PC-9 (cell line): ENCODE data around the gene TMEM233. TPM values are rescaled to one million over a fixed set of nuclear protein-coding genes. Genes with fewer than 3 reads are reported as not detected.

Experiments used
- BruUV-seq: library from RNA; stranded (reverse); fragments of 400-500 nt; replicated peaks from 2 replicates; lab custom pipeline; 2021; lab: Mats Ljungman, UMichigan
- CTCF ChIA-PET: fragments of 300-600 bp; sonication (Branson Sonifier 250); formaldehyde crosslinking; loops from one replicate; lab custom pipeline; 2022; ENCODE audit warnings: antibody characterized with exemption; lab: Charles Lee
- POLR2A ChIA-PET: fragments of 300-600 bp; sonication (Branson Sonifier 250); formaldehyde crosslinking; loops from one replicate; lab custom pipeline; 2022; ENCODE audit warnings: antibody characterized with exemption; ENCODE audit not compliant: unreplicated experiment; lab: Charles Lee
- DNase-seq, 2 experiments: peaks; one replicate each; pipeline versions ENCODE4 v3.0.0 to v3.0.0-alpha.2; 2015 to 2022; ENCODE audit warnings: mixed read lengths in 1 of 2
- H2AFZ ChIP-seq: fragments of 200-600 bp; sonication (generic); 2 replicates; pipeline ENCODE4 v1.8.1; 2017; ENCODE audit warnings: antibody characterized with exemption
- H3F3A ChIP-seq: fragments of 200-600 bp; sonication (generic); 2 replicates; pipeline ENCODE4 v1.8.1; 2017; ENCODE audit warnings: antibody characterized with exemption, mild to moderate bottlenecking, low read depth; ENCODE audit not compliant: insufficient read depth
- H3K27ac ChIP-seq: fragments of 200-600 bp; sonication (generic); 2 replicates; pipeline ENCODE4 v1.6.1; 2016; ENCODE audit warnings: mixed run types
- H3K27me3 ChIP-seq: fragments of 200-600 bp; sonication (generic); 2 replicates; pipeline ENCODE4 v1.6.1; 2016; ENCODE audit warnings: low read depth, mixed run types; ENCODE audit not compliant: insufficient read depth
- H3K36me3 ChIP-seq: fragments of 200-600 bp; sonication (generic); 2 replicates; pipeline ENCODE4 v1.6.1; 2016; ENCODE audit warnings: low read depth, mixed run types
- H3K4me1 ChIP-seq: fragments of 200-600 bp; sonication (generic); replicated peaks from 2 replicates; pipeline ENCODE4 v1.6.1; 2016; ENCODE audit warnings: mixed run types; ENCODE audit not compliant: insufficient read depth
- H3K4me2 ChIP-seq: fragments of 200-600 bp; sonication (generic); 2 replicates; pipeline ENCODE4 v1.6.1; 2017; ENCODE audit warnings: mixed run types
- H3K4me3 ChIP-seq: fragments of 200-600 bp; sonication (generic); 2 replicates; pipeline ENCODE4 v1.6.1; 2016; ENCODE audit warnings: mixed run types
- H3K79me2 ChIP-seq: fragments of 200-600 bp; sonication (generic); 2 replicates; pipeline ENCODE4 v1.6.1; 2017; ENCODE audit warnings: low read depth, mixed run types
- H3K9me2 ChIP-seq: fragments of 200-600 bp; sonication (generic); 2 replicates; pipeline ENCODE4 v1.8.1; 2017; ENCODE audit warnings: mild to moderate bottlenecking; ENCODE audit not compliant: insufficient read depth
- H3K9me3 ChIP-seq: fragments of 200-600 bp; sonication (generic); 2 replicates; pipeline ENCODE4 v1.8.1; 2016; ENCODE audit warnings: low read depth; ENCODE audit not compliant: insufficient read depth
- H4K20me1 ChIP-seq: fragments of 200-600 bp; sonication (generic); 2 replicates; pipeline ENCODE4 v1.8.1; 2017; ENCODE audit not compliant: insufficient read depth
- EZH2 ChIP-seq: fragments of 200-600 bp; sonication (generic); IDR thresholded peaks from 2 replicates; pipeline ENCODE4 v1.8.0; 2017; ENCODE audit warnings: antibody characterized with exemption, low read depth
- intact Hi-C: fragments of 100-400 bp; cut with micrococcal nuclease; formaldehyde crosslinking; loops from one replicate; pipeline ENCODE4 v1.10.0; 2022; ENCODE audit not compliant: unreplicated experiment
- total RNA-seq: library from RNA; stranded (reverse); gene quantifications from 2 replicates; pipeline ENCODE4 v1.2.3, GENCODE V29; 2021
- TF ChIP-seq, protein P1 (sequence below): fragments of 200-600 bp; sonication (generic); conservative IDR thresholded peaks from 2 replicates; pipeline ENCODE4 v1.6.1; 2017; ENCODE audit warnings: mixed run types, antibody characterized with exemption, mild to moderate bottlenecking, moderate library complexity

The TMEM233 gene
- total RNA-seq, 1 experiment from 2014 or later, result not detected

- H2AFZ ChIP-seq, result no peak overlapping the region
- no peaks in the 10 kb centered on the region for H3K79me2 ChIP-seq
- H3F3A ChIP-seq, result no peaks in the 10 kb centered on the region; the same call in 1 of the 2 replicates
- H3K36me3 ChIP-seq, result no peaks in the 10 kb centered on the region
- POLR2A ChIA-PET, result no interaction called here
- TF ChIP-seq, protein P1, sequence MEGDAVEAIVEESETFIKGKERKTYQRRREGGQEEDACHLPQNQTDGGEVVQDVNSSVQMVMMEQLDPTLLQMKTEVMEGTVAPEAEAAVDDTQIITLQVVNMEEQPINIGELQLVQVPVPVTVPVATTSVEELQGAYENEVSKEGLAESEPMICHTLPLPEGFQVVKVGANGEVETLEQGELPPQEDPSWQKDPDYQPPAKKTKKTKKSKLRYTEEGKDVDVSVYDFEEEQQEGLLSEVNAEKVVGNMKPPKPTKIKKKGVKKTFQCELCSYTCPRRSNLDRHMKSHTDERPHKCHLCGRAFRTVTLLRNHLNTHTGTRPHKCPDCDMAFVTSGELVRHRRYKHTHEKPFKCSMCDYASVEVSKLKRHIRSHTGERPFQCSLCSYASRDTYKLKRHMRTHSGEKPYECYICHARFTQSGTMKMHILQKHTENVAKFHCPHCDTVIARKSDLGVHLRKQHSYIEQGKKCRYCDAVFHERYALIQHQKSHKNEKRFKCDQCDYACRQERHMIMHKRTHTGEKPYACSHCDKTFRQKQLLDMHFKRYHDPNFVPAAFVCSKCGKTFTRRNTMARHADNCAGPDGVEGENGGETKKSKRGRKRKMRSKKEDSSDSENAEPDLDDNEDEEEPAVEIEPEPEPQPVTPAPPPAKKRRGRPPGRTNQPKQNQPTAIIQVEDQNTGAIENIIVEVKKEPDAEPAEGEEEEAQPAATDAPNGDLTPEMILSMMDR, result no peak
- no peak for TF ChIP-seq EZH2
- H3K4me2 ChIP-seq, result no peak overlapping the region
- no peak for DNase-seq
- H3K9me2 ChIP-seq, result no peaks in the 10 kb centered on the region
- H3K27ac ChIP-seq, result no peak overlapping the region
- H3K4me3 ChIP-seq, result no peak overlapping the region
- no peaks in the 10 kb centered on the region for H3K4me1 ChIP-seq
- H3K27me3 ChIP-seq, result no peaks in the 10 kb centered on the region
- no peaks in the 10 kb centered on the region for H4K20me1 ChIP-seq
- CTCF ChIA-PET, result no interaction called here
- intact Hi-C loops, result no loop called here
- no peaks in the 10 kb centered on the region for H3K9me3 ChIP-seq
- BruUV-seq, result no TSS peak
Observed at GRCh38 chr12:119687406-119687805, 93.8 kb downstream of the TMEM233 start.

DNA sequence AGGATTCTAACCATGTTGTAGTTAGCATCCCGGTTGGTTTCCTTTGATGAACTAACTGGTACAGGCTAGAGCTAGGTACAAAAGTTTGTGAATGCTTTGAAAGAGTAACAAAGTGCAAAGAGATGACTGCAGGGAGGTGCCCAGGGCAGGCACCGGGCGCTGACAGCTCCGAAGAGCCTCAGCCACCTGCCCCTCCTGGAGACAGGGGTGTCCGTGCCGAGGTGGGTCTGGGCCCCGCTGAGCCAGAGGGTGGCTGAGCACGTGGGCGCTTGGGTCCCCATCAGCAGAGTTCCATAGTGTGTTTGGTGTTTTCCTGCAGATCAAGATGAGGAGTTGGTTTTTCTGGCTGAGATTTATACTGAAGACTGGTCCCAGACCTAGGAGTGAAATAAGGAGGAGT is 94.3 kb downstream of the TMEM233 start:
- no peaks in the 10 kb centered on the region for H3K4me1 ChIP-seq
- ChIA-PET POLR2A (no interaction called here), CTCF (no interaction called here)
- H3K79me2 ChIP-seq, result no peaks in the 10 kb centered on the region
- no peaks in the 10 kb centered on the region for H3F3A ChIP-seq
- no peaks in the 10 kb centered on the region for H3K36me3 ChIP-seq
- H3K27ac ChIP-seq, result no peak overlapping the region
- no peaks in the 10 kb centered on the region for H3K9me3 ChIP-seq
- H3K9me2 ChIP-seq, result no peaks in the 10 kb centered on the region
- H4K20me1 ChIP-seq, result no peaks in the 10 kb centered on the region
- no peak for DNase-seq
- H3K4me3 ChIP-seq, result no peak overlapping the region
- intact Hi-C loops, result no loop called here
- no peak for TF ChIP-seq EZH2
- TF ChIP-seq, protein P1, result no peak
- H3K27me3 ChIP-seq, result no peaks in the 10 kb centered on the region
- H2AFZ ChIP-seq, result no peak overlapping the region
- no peak overlapping the region for H3K4me2 ChIP-seq
- no TSS peak for BruUV-seq

DNA sequence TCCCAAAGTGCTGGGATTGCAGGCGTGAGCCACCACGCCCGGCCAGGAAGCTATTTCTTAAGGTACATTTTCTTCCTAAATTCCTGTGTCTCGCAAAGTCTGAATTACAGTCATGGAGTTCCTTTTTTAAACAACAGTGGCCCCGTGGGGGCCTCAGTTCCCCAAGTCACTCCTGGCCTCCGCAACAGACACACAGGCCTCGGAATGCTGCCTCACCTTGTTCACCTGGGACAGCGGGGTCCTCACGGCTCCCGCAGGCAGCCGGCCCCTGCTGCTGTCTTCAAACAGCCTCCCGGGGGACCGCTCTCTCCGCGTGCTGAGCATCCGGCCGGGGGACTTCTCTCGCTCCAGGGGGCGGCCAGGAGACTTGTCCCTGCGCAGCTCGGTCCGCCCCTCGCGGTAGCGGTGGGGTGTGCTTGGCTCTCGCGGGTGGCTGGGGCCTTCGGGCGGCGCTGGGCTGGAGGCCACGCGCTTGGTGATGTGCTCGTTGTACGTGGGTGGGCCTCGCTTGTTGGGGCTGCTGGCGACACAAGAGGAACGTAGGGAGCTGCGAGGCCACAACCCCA is 96.4 kb downstream of the TMEM233 start:
- Histone ChIP-seq H2AFZ (no peak overlapping the region), H3K27me3 (no peaks in the 10 kb centered on the region), H3F3A (no peaks in the 10 kb centered on the region), H3K4me1 (no peaks in the 10 kb centered on the region), H3K9me3 (no peaks in the 10 kb centered on the region), H4K20me1 (no peaks in the 10 kb centered on the region), H3K27ac (no peak overlapping the region), H3K9me2 (no peaks in the 10 kb centered on the region), H3K36me3 (no peaks in the 10 kb centered on the region), H3K4me2 (no peak overlapping the region), H3K4me3 (no peak overlapping the region), H3K79me2 (no peaks in the 10 kb centered on the region)
- no peak for DNase-seq
- intact Hi-C loops, result no loop called here
- ChIA-PET CTCF (no interaction called here), POLR2A (no interaction called here)
- no TSS peak for BruUV-seq
- no peak for TF ChIP-seq EZH2
- TF ChIP-seq, protein P1, result no peak
